ENCODE results near the gene ELOA. TPM values are rescaled to one million over a fixed set of nuclear protein-coding genes. Genes with fewer than 3 reads are reported as not detected.

ELOA gene
- total and polyA plus RNA-seq, 2 experiments from 2014 or later: 44.3 to 50.1 TPM

DNA sequence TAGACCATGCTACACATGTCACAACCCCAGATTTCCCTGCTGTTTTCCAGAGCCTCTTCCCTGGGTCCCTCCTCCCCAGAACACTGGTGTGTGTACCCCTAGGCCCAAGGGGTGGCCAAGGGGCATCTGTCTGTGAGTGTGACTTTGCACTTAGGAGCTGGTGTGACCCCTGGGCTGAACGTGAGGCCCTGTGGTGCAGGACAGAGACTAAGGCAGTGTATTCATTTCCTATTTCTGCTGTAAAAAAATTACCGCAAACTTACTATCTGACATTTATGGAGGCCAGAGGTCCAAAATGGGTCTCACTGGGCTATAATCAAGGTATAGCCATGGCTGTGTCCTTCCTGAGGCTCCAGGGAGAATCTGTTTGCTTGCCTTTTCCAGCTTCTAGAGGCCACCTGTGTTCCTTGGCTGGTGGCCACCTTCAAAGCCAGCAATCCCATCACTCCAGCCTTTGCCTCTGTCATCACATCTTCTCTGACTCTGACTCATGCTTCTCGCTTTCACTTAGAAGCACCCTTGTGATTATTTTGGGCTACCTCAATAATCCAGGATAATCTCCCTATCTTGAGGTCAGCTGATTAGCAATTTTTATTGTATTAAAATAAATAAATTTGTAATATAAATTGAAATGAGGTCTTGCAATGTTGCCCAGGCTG is 24.0 kb upstream of the ELOA start:
- DNase-seq: no peak
- 92 to 94% methylated on average over 3 of the region's 3 CpGs for WGBS, 2 experiments (ENCODE audit: low coverage in 1 of 2, low lambda C conversion rate in 2 of 2, missing lambda C conversion rate in 2 of 2)
- Histone ChIP-seq H3K4me2 (ENCODE audit: unreplicated experiment) (no peak overlapping the region), H3K9ac (no peak overlapping the region), H3K9me2 (ENCODE audit: insufficient read depth) (no peaks in the 10 kb centered on the region), H3K27ac (no peak overlapping the region), H3K4me3 (no peak overlapping the region), H3K79me2 (ENCODE audit: insufficient read depth) (peaks cover 93% of the 10 kb centered on the region), H3K9me3 (ENCODE audit: low read depth) (no peaks in the 10 kb centered on the region), H3K27me3 (replicated peaks; ENCODE audit: insufficient read depth) (no peaks in the 10 kb centered on the region), H3K36me3 (ENCODE audit: low read depth) (no peaks in the 10 kb centered on the region), H3F3A (ENCODE audit: insufficient read depth) (peaks cover 4% of the 10 kb centered on the region; the same call in 1 of the 2 replicates), H2AFZ (no peak overlapping the region), H4K20me1 (ENCODE audit: insufficient read depth) (no peaks in the 10 kb centered on the region; the same call in 1 of the 2 replicates), H3K4me1 (ENCODE audit: insufficient read depth) (no peaks in the 10 kb centered on the region)
- in situ Hi-C loops (cut with MboI): no loop called here
- TF ChIP-seq EZH2phosphoT487 (IDR thresholded peaks at IDR 0.05; ENCODE audit: insufficient read depth, low read depth): no peak
- TF ChIP-seq EZH2 (IDR thresholded peaks at IDR 0.05; ENCODE audit: insufficient read depth, poor library complexity, severe bottlenecking): no peak

GRCh38 chr1:23720256-23720995 is 22.8 kb upstream of the ELOA start:
- 86 to 87% methylated on average over 10 of the region's 10 CpGs for WGBS, 2 experiments (ENCODE audit: low coverage in 1 of 2, low lambda C conversion rate in 2 of 2, missing lambda C conversion rate in 2 of 2)
- in situ Hi-C loops (cut with MboI): no loop called here

GRCh38 chr1:23722652-23723051 is 20.6 kb upstream of the ELOA start:
- Histone ChIP-seq H3K4me3 (no peak overlapping the region), H3K79me2 (ENCODE audit: insufficient read depth) (peaks cover 83% of the 10 kb centered on the region), H3F3A (ENCODE audit: insufficient read depth) (peaks cover 17% of the 10 kb centered on the region), H2AFZ (no peak overlapping the region), H3K27ac (no peak overlapping the region), H3K4me2 (ENCODE audit: unreplicated experiment) (no peak overlapping the region), H3K4me1 (ENCODE audit: insufficient read depth) (peaks cover 11% of the 10 kb centered on the region), H3K9ac (no peak overlapping the region), H3K36me3 (ENCODE audit: low read depth) (no peaks in the 10 kb centered on the region), H3K27me3 (replicated peaks; ENCODE audit: insufficient read depth) (no peaks in the 10 kb centered on the region), H4K20me1 (ENCODE audit: insufficient read depth) (no peaks in the 10 kb centered on the region; the same call in 1 of the 2 replicates), H3K9me2 (ENCODE audit: insufficient read depth) (no peaks in the 10 kb centered on the region), H3K9me3 (ENCODE audit: low read depth) (no peaks in the 10 kb centered on the region)
- 81 to 83% methylated on average over 3 of the region's 3 CpGs for WGBS, 2 experiments (ENCODE audit: low coverage in 1 of 2, low lambda C conversion rate in 2 of 2, missing lambda C conversion rate in 2 of 2)
- in situ Hi-C loops (cut with MboI): no loop called here
- DNase-seq: no peak
- no peak for TF ChIP-seq EZH2phosphoT487 (IDR thresholded peaks at IDR 0.05; ENCODE audit: insufficient read depth, low read depth)

More at GRCh38 chr1:23720256-23720995, 22.8 kb upstream of the ELOA start:
- Histone ChIP-seq H3K27ac (no peak overlapping the region), H2AFZ (no peak overlapping the region), H3K79me2 (ENCODE audit: insufficient read depth) (peaks cover 88% of the 10 kb centered on the region), H4K20me1 (ENCODE audit: insufficient read depth) (no peaks in the 10 kb centered on the region; the same call in 1 of the 2 replicates), H3K4me2 (ENCODE audit: unreplicated experiment) (no peak overlapping the region), H3K27me3 (replicated peaks; ENCODE audit: insufficient read depth) (no peaks in the 10 kb centered on the region), H3K9me3 (ENCODE audit: low read depth) (no peaks in the 10 kb centered on the region), H3K9me2 (ENCODE audit: insufficient read depth) (no peaks in the 10 kb centered on the region), H3K4me1 (ENCODE audit: insufficient read depth) (no peaks in the 10 kb centered on the region), H3F3A (ENCODE audit: insufficient read depth) (peaks cover 4% of the 10 kb centered on the region; the same call in 1 of the 2 replicates), H3K9ac (no peak overlapping the region), H3K36me3 (ENCODE audit: low read depth) (no peaks in the 10 kb centered on the region), H3K4me3 (no peak overlapping the region)
- DNase-seq: peak; percentile 43
- no peak for TF ChIP-seq EZH2 (IDR thresholded peaks at IDR 0.05; ENCODE audit: insufficient read depth, poor library complexity, severe bottlenecking)
- TF ChIP-seq EZH2phosphoT487 (IDR thresholded peaks at IDR 0.05; ENCODE audit: insufficient read depth, low read depth): no peak

GRCh38 chr1:23726686-23727085 is 16.6 kb upstream of the ELOA start:
- 57 to 68% methylated on average over 2 of the region's 2 CpGs for WGBS, 2 experiments (ENCODE audit: low coverage in 1 of 2, low lambda C conversion rate in 2 of 2, missing lambda C conversion rate in 2 of 2)

More at GRCh38 chr1:23726686-23727085, 16.6 kb upstream of the ELOA start:
- no peak for TF ChIP-seq EZH2phosphoT487 (IDR thresholded peaks at IDR 0.05; ENCODE audit: insufficient read depth, low read depth)
- no peak for TF ChIP-seq EZH2 (IDR thresholded peaks at IDR 0.05; ENCODE audit: insufficient read depth, poor library complexity, severe bottlenecking)
- Histone ChIP-seq H3F3A (ENCODE audit: insufficient read depth) (peaks cover 18% of the 10 kb centered on the region), H3K27ac (peak overlapping the region; percentile 78), H3K4me1 (ENCODE audit: insufficient read depth) (peaks cover 15% of the 10 kb centered on the region), H2AFZ (no peak overlapping the region), H3K79me2 (ENCODE audit: insufficient read depth) (peaks cover 84% of the 10 kb centered on the region), H3K36me3 (ENCODE audit: low read depth) (no peaks in the 10 kb centered on the region), H3K4me3 (no peak overlapping the region), H3K27me3 (replicated peaks; ENCODE audit: insufficient read depth) (no peaks in the 10 kb centered on the region), H3K9me3 (ENCODE audit: low read depth) (no peaks in the 10 kb centered on the region), H3K4me2 (ENCODE audit: unreplicated experiment) (no peak overlapping the region), H3K9me2 (ENCODE audit: insufficient read depth) (no peaks in the 10 kb centered on the region), H4K20me1 (ENCODE audit: insufficient read depth) (no peaks in the 10 kb centered on the region), H3K9ac (peak overlapping the region; percentile 58)
- peak; percentile 25 for DNase-seq
- in situ Hi-C loops (cut with MboI): no loop called here
